RPMI8226 (cell line): ENCODE data around the gene WDR45B.

Experiments
- DNase-seq: peaks from one replicate; pipeline ENCODE4 v3.0.0-alpha.2; 2015

The WDR45B gene

DNA sequence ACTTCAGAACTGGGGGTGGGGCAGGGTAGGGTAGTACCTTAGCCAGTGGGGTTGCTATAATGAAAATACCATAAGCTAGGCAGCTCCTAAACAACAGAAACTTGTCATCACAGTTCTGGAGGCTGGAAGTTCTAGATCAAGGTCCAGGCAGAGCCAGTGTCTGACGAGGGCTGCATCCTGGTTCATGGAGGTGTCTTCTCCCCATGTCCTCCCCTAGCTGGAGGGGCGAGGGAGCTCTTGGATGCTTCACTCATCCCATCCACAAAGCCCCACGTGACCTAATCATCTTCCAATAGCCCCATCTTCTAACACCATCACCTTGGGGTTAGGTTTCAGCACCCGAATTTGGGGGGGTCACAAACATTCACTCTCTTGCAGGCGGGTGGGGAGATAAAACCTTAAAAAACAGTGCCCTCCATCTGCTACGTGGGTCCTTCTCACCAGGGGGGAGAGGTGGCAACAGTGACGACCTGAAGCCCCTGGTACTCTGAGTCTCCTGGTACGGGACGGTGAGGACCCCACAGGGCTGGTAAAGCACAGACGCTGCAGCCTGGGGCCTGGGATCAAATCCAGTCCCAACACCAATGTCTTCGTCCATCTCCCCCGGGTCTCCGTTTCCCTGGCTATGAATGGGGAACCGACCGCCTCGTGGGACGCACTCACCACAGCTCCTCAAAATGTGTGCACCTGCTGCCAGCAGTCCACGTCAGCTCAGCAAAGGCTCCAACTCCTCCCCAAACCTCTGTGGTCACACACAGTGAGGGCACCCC is 27.4 kb upstream of the WDR45B start:
- DNase-seq: no peak

DNA sequence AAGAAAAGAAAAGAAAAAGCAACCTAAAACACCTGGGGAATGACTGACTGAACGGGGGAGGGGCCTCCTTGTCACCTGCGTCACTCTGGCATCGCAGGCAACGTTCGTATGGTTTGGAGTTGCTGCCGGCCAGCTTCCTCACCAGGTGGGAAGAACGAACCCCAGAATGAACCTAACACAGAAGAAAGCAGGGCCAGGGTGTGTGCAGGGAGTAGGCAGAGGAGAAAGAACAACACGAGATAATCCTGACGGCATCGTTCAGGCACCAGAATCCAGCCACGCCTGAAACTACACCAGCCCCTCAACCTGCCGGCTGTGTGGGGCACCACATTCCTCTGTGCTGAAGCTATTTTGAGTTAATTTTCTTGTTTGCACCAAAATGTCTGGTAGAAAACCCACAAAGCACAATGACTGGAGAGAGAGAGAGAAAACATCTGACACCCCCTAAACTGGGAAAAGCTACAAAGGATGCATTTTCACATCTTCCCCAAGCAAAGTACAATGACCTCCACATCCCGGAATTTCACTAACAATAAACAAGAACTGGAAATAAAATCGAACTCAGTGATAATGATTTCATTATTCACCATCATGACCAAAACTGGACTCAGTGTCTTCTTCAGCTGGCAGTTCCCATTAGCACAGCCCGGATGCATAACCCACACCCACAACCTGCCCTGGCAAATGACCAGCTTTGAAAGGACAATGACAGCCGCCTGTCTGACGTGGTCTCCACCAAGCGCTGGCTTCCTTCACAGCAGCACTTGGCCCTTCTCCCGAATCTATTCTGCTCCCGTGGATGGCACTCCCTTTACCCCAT is 26.6 kb upstream of the WDR45B start:
- no peak for DNase-seq

DNA sequence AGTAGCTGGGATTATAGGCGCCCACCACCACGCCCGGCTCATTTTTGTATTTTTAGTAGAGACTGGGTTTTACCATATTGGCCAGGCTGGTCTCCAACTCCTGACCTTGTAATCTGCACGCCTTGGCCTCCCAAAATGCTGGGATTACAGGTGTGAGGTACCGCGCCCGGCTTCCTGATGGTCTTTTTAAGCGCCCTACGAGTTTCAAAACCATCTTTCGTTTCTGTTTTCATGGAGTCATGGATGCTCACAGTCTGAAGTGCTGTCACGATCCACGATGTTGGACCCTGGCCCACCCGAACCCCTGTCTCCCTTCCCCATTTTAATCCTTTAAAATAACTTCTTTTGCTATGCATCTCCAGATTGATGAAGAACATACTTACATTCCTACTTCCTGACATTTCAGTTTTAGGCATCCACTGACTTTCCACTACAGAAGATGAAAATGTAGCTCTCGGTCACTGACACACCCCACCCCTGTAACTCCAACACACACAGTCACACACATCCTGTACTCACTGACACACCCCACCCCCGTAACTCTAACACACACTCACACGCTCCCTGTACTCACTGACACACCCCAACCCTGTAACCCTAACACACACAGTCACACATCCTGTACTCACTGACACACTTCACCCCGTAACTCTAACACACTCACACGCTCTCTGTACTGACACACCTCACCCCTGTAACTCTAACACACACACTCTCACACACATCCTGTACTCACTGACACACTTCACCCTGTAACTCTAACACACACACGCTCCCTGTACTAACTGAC is 22.6 kb upstream of the WDR45B start:
- no peak for DNase-seq

DNA sequence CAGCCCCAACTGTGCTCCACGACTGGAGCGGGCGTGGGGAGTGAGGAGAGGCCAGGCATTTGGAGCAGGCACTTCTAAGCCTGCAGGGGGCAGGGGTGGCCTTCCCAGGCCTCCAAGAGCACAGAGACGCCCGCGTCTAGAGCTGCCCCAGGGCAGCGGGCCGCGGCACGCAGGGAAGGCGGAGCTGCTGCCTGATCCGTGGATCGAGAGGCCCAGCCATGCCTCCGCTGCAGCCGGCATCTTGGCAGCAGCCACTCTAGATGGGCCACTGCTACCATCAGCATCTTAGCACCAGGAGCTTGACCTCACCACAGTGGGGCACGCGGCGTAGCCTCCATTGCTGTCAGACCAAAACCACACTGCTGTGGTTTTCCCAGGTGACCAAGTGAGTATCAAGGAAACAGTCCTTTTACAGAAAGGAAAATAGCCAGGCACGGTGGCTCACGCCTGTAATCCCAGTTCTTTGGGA is 20.4 kb upstream of the WDR45B start:
- DNase-seq: no peak

DNA sequence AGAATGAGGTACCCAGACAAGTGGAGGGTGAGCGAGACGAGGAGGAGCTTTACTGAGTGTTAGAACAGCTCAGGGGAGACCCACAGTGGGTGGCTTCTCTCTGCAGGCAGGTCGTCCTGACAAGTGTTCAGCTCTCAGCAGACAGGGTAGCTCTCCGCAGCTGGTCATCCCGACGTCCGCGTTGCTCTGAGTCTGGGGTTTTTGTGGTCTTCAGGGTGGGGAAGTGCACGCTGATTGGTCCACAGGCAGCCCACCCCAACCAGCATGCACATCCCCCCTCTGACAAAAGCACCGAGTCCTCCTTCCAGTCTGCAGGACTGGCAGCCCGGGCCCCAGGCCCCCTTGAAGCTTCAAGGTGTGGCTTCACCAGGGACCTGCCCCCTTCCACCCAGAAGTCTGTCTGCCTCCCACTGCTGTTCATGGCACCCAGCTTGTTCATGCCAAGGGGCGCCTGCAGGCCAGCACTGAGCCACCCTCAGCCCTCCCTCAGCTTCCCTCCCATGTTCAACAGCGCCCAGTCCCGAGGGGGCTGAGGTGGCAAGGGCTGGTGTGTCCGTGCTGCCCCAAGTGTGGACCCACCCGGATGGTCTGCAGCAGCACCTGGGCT is 19.9 kb upstream of the WDR45B start:
- no peak for DNase-seq

DNA sequence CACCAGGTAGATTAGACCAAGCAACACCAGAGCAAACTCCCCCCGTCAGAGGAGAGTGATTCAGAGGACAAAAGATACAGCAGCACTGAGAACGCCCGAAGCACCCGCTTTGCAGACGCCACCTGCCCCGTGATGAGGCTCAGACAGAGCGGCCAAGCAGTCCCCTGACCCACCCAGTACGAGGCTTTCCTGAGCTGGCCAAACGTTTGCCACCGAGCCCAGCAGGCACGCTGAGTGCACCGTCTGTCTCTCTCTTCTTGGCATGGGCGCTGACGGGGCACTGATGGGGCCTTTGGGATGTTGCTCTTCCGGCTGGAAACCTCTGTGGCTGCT is 19.4 kb upstream of the WDR45B start:
- DNase-seq: no peak

DNA sequence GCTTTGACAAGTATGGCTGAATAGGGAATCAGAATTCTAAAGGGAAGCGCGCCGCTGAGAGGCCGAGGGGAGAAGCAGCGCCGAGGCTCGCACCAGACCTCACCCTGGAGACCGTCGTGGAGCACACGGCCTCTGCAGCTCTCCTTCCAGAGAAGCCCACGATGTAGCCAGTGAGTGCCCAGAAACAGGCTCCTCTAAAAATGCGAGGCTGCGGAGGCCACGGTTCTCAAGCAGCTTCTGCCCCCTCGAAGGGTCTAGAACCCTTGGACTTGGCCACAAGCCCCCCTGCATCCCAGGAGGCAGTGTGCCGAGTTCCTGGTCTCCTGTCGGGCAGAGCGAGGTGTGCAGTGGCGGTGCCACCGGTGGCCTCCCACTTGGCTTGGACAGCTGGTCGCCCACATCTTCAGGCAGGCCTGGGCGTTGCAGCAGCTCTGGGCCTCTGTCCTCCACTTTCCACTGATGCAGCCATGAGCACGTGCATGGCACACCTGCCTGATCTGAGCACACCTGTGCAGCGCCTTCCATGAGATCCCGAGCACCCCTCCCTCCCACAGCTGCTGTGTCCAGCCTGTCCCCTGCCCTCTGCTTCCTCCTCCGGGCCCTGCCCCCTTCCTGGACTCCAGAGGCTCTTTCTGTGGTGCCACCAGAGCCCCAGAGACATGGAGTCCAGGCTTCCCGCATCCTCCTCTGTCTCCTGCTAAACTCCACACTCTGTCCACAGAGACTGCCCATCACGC is 18.9 kb upstream of the WDR45B start:
- no peak for DNase-seq

DNA sequence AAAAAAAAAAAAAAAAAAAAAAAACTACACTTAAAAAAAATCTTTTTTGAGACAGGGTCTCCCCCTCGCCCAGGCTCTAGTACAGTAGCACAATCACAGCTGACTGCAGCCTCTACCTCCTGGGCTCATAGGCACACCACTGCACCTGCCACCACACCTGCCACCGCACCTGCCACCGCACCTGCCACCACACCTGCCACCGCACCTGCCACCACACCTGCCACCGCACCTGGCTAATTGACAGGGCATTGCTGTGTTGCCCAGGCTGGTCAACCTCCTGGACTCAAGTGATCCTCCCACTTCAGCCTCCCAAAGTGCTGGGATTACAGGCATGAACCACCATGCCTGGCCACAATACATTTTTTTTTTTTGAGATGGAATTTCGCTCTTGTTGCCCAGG is 17.6 kb upstream of the WDR45B start:
- no peak for DNase-seq

DNA sequence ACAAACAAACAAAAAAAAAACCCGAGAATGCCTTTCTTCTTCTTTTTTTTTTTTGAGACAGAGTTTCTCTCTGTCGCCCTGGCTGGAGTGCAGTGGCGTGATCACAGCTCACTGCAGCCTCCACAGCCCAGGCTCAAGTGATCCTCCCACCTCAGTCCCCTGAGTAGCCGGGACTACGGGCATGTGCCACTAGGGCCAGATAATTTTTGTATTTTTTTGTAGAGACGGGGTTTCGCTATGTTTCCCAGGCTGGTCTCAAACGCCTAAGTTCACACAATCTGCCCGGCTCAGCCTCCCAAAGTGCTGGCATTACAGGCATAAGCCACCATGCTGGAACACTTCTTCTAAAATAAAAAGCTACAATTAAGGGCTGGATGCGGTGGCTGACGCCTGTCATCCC is 17.0 kb upstream of the WDR45B start:
- no peak for DNase-seq

DNA sequence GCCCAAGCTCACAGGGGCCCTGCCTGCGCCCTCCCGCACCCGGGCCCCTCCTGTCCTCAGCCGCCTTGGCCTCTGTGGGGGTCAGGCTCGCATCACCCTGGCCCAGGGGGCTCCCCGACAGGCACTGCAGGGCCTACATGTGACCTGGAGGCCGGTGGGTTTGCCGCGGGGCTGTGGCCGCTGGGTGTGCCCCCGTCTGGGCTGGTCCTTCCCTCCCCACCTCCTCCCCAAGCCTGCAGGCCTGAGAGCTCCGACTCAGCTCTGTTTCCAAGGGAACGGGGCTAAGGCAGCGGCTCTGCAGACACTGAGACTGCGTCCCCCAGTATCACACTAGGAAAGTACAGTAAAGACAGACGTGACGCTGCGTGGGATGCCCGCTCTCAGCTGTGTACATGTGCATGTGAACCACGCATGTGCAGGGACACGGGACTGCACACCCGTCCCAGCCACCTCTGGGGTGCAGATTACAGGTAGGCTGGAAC is 16.5 kb upstream of the WDR45B start:
- DNase-seq: no peak

DNA sequence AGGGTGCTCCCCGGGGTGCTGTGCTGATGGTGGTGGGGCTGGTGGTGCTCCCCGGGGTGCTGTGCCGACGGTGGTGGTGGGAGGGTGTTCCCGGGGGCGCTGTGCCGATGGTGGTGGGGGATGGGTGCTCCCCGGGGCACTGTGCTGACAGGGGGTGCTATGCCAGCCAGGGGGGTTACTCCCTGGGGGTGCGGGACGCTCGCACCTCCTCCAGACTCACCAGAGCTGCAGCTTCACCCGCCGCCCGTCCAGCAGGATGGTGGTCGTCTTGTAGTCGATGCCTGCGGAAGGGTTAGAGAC is 16.0 kb upstream of the WDR45B start:
- DNase-seq: no peak

DNA sequence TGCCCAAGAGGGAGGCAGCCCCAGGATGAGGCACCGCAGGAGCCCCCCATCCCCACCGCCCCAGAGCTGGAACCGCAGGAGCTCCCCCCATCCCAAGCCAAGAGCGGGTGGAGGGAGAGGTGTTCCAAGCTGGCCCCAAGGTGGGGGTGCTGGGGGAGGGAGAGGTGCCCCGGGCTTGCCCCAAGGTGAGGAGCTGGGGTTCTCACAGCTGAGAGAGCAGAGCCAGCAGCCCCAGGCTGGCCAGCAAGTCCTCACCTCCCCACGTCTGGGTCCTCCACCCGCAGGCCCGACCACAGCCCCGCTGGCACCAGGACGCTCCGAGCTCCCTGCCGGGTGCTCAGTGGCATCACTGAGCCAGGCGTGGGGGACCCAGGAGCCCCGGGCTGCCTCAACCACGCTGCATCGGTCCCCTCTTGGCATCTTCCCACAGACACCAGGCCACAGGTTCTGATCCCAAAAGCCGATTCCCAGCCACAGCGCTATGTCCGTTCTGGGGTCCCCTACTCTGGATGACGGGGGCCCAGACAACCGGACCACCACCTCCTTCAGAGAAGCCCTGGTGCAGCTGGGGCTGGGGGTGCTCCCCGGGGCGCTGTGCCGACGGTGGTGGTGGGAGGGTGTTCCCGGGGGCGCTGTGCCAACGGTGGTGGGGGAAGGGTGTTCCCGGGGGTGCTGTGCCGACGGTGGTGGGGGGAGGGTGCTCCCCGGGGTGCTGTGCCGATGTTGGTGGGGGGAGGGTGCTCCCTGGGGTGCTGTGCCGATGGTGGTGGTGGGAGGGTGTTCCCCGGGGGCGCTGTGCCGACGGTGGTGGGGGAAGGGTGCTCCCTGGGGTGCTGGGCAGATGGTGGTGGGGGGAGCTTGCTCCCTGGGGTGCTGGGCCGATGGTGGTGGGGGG is 15.4 kb upstream of the WDR45B start:
- no peak for DNase-seq

DNA sequence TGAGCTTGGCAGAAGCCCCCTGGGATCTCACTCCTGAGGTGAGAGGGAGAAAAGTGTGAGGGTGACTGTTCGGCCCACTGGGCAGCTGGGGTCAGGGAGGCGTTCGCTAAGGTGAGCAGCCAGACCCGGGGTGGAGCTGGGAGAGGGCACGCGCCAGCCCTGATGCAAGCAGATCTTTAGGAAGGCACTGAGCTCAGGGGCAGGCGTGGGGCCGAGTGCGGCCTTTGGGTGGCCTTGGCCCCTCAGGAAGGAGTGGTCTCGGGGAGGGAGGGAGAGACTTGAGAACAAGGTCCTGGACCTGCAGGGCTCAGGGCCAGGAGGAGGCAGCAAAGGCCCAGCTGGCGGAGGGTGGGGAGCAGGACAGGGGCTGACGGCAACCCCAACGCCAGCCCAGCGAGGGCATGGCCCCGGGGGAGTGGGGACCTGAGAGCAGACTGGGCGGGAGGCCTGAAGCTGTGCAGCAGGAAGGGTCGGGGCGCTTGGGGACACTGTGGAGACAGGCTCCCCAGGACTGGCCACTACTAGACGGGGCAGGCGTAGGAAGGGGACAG is 14.5 kb upstream of the WDR45B start:
- no peak for DNase-seq

DNA sequence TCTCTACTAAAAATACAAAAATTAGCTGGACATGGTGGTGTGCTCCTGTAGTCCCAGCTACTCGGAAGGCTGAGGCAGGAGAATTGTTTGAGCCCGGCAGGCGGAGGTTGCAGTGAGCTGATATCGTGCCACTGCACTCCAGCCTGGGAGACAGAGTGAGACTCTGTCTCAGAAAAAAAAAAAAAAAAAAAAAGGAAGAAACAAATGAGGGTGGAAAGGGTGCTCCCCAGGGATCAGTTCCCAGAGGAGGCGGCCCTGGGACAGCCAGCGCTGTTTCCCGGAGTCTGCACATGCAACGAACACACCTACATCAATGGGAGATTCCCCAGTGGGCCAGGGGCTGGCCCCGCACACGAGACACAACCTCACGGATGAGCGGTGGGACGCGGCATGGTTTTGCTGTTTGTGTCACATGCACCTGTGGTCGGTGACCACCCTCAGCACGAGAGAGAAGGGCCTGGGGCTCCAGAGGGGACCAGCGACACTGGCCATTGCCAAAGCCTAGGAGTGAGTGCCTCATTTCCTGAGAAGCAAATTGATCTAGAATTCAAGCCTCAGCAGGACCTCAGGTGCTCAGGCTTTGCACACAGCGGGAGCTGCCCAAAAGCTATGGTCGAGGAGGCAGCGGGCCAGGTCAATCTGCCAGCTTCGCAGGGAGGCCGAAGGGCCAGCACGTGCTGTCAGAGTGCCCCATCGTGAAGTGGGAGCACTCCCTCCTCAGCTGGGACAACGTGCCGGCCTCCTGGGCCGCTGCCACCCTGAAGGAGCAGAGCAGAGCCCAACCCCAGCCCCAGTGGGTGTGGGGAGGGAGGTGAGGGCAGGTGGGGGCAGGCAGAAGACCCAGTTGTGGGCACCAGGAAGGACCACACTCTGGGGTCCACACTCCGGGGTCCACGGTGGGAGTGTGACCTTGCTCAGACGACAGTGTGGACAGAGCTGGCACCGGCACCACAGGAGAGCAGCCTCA is 13.8 kb upstream of the WDR45B start:
- DNase-seq: no peak

DNA sequence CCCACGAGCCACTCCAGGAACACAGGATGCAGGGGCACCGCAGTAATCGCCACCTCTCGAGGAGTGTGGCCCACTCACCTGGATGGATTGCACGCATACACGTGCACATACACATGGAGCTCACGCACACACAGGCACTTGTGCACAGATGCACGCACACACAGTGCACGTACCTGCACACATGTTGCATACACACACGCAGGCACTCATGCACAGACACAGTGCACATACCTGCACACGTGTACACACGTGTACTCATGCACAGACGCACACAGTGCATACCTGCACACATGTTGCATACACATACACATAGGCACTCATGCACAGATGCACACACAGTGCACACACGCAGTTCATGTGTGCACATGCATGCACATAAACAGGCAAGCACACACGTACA is 11.6 kb upstream of the WDR45B start:
- no peak for DNase-seq

DNA sequence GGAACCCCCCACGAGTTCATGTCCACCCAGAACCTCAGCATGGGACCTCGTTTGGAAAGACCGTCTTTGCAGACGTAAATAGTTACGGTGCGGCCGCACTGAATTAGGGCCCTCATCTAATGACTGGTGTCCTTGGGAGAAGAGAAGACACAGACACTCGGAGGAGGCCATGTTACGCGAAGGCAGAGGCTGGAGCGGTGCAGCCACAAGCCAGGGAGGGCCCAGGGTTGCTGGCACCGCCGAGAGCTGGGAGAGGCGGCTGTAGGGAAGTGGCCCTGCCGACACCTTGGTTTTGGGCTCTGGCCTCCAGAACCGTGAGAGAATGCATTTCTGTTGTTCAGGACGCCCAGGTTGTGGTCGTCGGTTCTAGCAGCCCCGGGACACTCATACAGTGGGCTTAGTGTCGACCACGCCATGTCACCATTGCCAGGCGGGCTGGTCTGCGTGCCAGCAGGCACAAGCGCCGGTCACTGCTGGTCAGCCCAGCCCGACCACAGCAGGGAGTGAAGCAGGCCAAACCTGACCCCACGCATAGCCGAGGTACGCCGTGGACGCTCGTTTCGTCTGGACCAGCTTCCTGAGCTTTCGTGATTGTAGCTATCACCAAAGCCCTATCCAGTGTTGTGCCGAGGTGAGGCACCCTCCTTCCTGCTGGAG is 10.7 kb upstream of the WDR45B start:
- no peak for DNase-seq

DNA sequence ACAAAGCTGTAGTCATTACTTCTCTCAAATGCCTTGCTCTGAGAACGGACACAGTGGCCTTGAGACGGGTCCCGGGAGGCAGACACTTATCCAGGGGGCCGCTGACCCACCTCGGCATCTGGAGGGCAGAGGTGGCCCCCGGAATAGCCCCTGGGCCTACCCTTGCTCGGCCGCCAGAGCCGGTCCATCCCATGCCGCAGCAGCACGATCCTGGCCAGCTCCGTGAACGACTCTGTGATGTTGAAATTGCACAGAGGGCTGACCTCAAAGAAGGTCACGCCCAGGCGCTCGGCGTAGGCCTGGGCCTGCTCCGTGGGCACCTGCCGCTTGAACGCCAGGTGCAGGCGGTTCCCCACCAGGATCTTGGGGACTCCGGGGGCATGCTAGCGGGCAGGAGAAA is 10.1 kb upstream of the WDR45B start:
- no peak for DNase-seq

DNA sequence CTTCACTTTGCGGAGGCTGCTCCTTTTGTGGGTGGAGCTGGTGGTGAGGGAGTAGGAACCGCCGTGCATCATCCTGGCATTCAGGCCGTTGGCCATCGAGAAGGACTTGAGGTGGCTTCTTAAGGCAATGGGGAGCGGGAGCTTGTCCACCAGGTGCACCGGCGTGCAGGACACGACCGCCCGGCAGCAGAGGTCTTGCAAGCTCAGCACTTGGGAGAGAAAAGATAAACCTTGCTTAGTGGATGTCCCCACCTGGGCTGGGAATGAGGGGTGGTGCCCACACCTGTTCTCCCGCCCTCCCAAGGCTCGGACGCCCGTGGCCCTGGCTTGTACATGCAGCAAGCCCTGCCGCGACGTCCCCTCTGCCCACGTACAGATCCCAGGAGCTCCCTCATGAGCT is 9.7 kb upstream of the WDR45B start:
- no peak for DNase-seq

DNA sequence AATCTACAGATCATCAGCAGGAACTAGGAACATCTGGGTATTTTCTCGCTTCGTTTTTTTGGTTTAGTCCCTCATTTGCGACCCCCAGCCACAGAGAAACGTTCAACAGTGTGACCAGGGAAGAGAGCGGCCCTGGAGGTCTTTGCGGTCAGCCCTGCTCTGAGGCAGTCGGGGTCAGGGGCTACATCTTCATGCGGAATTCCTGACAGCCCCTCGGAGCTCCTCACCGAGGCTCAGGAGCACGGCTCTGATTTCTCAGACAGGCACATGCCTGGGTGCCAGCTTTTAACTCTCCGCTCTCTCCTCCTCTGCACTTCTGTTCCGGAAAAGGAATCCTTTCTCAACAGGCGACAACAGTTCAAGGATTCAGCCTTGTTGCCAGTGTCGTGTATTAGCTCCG is 8.0 kb upstream of the WDR45B start:
- no peak for DNase-seq
